NCI-H146 treated with DMSO at 0.1 percent for 48 hours (cell line): ENCODE data around the gene ATRAID.
A peak's percentile ranks its signal among the peaks of the same experiment; 100 is the strongest.

Experiments
- DNase-seq: peaks from one replicate; lab custom pipeline; 2025; ENCODE audit not compliant: unreplicated experiment; lab: John Stamatoyannopoulos, UW

Gene ATRAID

DNA sequence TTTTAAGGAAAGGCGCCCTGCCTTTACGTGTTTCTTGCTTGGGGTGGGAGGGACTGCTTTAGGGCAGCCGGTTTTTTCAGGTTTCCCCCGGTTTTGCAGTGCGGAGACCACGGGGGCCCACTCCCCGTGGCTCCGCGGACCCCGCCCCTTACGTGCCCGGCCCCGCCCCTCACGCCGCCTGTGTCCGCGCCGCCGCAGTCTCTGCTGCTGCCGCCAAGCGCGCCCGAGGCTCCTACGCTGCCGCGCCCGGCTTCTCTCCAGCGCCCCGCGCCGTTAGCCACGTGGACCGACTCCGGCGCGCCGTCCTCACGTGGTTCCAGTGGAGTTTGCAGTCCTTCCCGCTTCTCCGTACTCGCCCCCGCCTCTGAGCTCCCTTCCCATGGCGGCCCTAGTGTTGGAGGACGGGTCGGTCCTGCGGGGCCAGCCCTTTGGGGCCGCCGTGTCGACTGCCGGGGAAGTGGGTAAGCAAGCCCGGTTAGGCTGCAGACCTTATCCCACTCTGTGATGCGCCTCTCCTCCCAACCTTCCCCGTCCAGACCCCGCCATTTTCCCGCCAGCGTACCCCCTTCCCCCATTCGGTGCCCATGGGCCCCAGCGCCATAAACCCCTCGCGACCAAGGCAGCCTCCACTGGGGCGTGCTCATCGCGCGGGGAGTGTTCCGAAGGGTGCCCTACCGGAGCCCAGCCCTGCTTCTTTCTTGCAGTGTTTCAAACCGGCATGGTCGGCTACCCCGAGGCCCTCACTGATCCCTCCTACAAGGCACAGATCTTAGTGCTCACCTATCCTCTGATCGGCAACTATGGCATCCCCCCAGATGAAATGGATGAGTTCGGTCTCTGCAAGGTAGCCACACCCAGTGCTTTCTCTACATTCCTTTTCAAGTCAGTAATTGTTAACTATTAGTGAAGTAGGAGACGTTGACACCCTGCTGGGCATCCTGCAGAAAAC is 5.6 kb downstream of the ATRAID start, which contains the start of gene CAD:
Gene CAD (plus strand): TSS at position 197 of the 949 bp plus-strand sequence. CDS start 183 bp downstream, at position 380.
- DNase-seq = peak; percentile 67

- no peak for DNase-seq
Observed at GRCh38 chr2:27218614-27219013, 6.8 kb downstream of the ATRAID start.

DNA sequence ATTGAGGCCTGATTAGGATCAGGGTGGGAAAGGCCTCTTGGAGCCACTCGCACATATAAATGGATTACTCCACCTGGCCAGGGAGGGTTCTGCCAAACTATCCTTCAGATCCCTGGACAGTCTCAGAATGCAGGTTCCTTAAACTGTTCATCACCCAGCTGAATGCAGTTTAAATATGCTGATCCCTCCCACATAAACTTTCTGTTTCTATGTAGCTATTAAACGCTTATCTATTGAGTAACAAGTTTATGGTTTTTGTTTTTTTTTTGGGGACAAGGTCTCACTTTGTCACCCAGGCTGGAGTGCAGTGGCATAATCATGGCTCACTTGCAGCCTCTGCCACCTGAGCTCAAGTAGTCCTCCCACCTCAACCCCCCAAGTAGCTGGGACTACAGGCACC is 7.2 kb downstream of the ATRAID start:
- no peak for DNase-seq

- DNase-seq = no peak
Observed at GRCh38 chr2:27220091-27220490, 8.2 kb downstream of the ATRAID start.

DNA sequence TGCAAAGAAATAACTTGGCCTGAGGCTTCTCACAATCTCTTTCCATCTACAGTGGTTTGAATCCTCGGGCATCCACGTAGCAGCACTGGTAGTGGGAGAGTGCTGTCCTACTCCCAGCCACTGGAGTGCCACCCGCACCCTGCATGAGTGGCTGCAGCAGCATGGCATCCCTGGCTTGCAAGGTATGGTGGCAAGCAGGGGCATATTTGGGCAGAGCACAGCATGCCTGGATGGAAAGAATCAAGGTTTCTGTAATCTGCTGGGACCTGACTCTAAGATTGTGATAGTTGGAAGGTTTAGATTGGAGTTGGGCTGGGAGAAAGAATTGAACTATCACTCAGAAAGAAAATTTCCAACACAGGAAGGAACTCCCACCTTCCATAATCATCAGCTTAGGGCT is 9.3 kb downstream of the ATRAID start:
- DNase-seq = no peak

DNA sequence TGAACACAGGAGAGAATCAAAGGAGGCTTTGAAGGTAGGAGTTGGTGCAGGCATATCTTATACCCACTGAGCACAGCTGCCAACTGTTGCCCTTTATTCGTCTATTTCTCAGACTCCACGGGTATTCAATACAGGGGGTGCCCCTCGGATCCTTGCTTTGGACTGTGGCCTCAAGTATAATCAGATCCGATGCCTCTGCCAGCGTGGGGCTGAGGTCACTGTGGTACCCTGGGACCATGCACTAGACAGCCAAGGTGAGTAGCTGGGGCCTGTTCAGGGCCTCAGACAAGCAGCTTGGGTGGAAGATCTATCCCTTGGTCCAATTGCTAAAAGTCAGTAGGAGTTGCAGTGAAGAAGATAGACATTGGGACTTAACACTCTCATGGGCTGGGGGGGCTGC is 10.6 kb downstream of the ATRAID start:
- DNase-seq = no peak

DNA sequence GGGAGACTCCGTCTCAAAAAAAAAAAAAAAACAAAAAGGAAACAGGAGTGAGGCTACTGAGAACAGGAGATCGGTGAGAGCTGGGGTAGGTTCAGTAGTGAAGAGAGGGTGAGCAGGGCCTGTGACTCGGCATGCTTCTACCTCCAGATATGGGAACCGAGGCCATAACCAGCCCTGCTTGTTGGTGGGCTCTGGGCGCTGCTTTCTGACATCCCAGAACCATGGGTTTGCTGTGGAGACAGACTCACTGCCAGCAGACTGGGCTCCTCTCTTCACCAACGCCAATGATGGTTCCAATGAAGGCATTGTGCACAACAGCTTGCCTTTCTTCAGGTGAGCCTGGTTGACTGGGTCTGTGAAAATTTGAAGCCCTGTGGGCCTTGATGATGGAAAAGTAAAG is 11.6 kb downstream of the ATRAID start:
- DNase-seq = no peak

GRCh38 chr2:27225526-27225925 is 13.7 kb downstream of the ATRAID start:
- no peak for DNase-seq

- no peak for DNase-seq
Observed at GRCh38 chr2:27227501-27227900, 15.7 kb downstream of the ATRAID start.

- DNase-seq = no peak
Observed at GRCh38 chr2:27231921-27232320, 20.1 kb downstream of the ATRAID start.

DNA sequence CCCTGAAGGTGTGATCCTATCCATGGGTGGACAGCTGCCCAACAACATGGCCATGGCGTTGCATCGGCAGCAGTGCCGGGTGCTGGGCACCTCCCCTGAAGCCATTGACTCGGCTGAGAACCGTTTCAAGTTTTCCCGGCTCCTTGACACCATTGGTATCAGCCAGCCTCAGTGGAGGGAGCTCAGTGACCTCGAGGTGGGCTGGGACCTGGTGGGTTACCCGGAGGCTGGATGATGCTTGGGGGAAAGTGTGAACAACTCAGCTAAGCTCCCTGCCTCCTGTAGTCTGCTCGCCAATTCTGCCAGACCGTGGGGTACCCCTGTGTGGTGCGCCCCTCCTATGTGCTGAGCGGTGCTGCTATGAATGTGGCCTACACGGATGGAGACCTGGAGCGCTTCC is 21.5 kb downstream of the ATRAID start:
- DNase-seq = no peak

GRCh38 chr2:27236136-27236535 is 24.3 kb downstream of the ATRAID start:
- no peak for DNase-seq

DNA sequence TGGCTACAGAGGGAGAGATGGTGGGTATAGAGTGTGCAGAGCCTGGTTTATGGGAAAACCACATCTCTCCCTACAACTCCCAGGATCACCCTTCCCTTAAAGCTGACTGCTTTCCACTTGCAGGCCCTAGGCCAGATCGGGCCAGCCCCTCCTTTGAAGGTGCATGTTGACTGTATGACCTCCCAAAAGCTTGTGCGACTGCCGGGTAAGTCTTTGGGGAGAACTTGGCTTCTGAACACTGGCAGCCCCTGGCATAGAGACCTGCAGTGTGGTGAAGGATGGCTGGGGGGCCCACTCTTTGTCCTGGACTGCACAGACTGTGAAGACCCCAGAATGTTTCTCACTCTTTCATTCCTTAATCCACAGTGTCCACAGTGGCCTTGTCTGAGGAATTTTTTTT is 24.8 kb downstream of the ATRAID start:
- DNase-seq = no peak

- no peak for DNase-seq
Observed at GRCh38 chr2:27237341-27237945, 25.6 kb downstream of the ATRAID start.

GRCh38 chr2:27238976-27239375 is 27.1 kb downstream of the ATRAID start:
- DNase-seq = no peak

DNA sequence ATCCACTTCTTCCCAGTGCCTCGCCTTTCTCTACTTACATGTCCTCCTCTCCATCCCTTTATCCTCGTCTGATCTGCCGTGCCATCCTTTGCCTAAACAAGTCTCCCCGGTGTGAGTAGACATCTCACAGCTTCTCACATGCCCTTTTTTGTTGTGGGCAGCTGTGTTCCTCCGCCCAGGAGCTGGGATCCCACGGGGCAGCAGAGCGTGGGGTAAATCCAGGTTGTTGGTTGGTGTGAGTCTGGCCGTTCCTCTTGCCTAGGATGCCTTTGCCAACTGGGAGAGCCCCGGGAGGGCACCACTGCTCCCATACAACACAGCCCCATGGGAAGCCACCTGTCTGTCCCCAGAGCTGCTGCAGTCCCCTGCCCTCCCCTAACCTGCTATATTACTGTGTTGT is 28.6 kb downstream of the ATRAID start:
- no peak for DNase-seq

DNA sequence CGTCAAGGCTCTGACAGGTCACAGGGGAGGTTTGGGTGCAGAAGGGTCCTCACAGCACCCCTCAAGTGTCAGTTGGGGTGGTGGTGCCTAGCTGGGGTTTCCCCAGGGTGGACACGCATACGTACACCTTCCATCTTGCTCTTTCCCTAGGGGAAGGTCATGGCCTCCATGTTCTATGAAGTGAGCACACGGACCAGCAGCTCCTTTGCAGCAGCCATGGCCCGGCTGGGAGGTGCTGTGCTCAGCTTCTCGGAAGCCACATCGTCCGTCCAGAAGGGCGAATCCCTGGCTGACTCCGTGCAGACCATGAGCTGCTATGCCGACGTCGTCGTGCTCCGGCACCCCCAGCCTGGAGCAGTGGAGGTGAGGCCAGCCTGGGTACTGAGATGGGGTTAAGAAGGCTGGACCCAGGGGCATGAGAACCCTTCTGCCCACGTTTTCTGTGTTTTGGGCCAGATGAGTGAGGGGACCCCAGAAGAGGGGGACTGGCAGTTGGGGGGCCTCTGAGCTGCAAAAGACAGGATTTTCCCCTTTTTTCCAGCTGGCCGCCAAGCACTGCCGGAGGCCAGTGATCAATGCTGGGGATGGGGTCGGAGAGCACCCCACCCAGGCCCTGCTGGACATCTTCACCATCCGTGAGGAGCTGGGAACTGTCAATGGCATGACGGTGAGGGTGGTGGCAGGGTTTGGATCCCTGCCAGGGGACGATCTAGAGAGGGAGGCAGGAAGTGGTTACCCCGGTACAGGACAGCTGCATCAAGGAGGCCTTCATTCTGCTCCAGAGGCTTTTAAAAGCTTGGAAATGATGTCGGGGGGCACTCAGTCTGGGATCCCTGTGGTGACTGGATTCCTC is 30.1 kb downstream of the ATRAID start:
- no peak for DNase-seq

GRCh38 chr2:27242614-27242951 is 30.7 kb downstream of the ATRAID start:
- DNase-seq = no peak

DNA sequence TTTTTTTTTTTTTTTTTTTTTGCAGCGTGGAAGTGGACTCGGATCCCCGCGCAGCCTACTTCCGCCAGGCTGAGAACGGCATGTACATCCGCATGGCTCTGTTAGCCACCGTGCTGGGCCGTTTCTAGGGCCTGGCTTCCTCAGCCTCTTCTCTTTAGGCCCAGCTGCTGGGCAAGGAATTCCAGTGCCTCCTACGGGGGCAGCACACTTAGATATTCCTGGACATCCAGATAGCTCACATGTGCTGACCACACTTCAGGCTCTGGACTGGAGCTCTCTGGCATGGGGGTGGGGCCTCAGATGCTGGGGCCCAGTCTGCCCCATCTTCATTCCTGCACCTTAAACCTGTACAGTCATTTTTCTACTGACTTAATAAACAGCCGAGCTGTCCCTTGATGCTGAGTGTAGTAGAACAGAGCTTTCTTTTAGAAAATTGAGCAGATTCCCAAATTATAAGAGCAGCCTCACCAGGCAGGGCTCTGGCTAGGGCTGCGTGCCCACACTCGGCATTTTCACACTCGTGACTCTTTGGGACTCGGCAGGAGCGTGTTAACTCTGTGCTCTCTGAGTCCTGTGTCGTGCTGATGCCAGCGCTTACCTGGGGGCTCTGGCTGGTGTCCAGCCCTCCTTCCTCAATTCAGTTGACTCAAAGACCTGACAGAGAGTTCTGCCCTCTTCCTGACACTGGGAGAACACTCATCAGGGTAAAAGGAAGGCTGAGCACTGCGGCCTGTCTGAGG is 31.7 kb downstream of the ATRAID start:
- DNase-seq = no peak

DNA sequence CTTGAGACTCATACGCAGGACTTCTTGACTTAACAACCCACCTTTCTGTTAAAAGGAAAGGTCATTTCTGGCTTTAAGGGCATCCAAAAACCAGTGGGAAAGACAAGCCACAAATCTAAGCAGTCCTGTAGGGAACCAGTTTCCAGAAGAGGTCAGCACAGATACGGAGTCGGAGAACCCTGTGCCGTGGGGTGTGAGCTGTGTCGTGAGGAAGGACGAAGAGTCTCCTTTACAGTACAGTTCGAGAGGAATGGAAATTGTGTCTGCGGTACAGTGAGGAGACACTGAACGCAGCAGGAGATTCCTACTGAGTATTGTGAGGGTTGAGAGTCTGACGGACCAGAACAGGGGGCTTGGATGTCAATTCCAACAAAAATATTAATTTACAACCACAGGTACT is 33.3 kb downstream of the ATRAID start:
- DNase-seq = no peak

DNA sequence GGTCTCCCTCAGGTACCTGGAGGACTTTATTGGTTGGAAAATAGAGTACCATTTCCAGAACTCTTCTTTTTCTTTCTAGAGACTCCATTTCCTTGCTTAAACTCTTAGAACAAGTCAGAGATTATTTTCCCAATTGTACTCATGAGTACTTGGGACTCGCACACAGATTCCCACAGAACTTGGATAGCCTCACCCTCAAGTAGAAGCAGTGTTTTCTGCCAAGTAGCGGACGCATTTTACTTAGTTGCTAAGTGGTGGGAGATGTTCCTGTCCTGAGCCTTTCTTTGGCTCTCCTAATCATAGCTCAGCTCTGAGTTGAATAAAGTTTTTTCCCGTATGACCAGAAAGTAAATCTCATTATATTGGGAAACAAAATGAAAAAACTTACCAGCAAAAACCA is 33.8 kb downstream of the ATRAID start:
- no peak for DNase-seq
